HG03432 (cell line): Measurements from ENCODE around the gene GLDC.
"Not testable (repeated sequence)": the region's sequence is repeated elsewhere in the genome, so short reads cannot be mapped to it uniquely, and the experiment has no call there.

Source experiments
- ATAC-seq: cut with Tn5 transposase; IDR thresholded peaks from one replicate; pipeline ENCODE4 v1.9.1; 2021; ENCODE audit warnings: mild to moderate bottlenecking, moderate library complexity; ENCODE audit not compliant: unreplicated experiment

Gene GLDC

GRCh38 chr9:6575324-6576034, 70.0 kb downstream of the GLDC start:
- ATAC-seq, result peak; percentile 81

DNA sequence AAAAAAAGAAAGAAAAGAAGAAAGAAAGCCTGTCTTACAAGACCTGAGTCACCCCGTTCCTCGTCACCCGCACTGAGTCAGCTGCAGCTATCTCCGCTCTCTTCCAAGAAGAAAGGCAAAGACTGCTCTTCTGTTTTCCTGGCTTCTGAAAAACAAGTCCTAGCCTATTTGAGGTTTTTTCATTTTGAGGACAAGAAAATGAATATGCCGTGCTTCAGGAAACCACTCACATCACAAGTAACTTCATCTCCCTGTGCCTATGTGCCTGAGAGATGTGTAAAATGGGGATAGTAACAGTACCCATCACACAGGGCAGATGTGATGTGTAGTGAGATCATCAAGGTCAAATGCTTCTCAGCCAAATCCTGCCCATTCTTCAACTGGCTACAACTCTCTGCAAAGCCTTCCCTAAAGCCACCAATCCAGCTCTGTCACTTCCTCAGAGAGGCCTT, 78.4 kb downstream of the GLDC start:
- no peak for ATAC-seq

GRCh38 chr9:6566409-6567139, 79.0 kb downstream of the GLDC start:
- ATAC-seq, result no peak

DNA sequence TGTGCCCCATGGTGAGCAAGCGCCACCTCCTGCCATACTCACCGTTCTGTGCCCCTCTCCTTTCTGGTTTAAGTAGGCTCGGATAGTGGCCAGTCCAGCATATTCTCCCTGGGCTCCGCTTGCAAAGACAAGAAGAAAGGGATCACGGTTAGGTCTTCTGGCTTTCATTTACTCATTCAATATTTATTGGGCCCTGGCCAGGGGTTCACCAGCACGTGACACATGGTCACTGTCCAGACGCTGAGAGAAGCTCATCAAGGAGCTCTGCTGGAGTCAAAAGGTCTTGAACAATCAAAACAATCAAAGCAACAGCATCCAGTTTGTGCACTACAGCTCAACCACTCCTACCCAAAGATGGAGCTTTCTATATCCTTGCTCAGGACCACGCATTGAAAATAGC, 80.2 kb downstream of the GLDC start:
- ATAC-seq, result no peak

DNA sequence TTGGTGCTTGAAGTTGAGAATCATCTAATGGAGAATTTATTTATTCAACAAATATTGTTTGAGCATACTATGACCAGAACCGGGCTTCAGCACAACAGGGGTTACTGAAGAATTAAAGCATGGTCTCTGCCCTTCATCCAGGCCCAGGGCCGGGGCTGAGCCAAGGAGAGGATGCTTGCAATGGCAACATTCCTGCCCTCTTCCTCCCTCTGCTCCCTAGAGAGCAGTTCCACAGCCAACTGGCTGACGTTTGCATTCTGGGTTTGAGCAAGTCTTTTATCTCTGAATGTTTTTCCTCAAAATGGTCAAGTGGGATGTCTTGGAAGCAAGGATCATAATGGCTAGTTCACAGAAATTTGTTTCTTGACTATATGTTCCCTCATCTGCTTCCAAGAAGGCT, 80.7 kb downstream of the GLDC start:
- ATAC-seq, result no peak

GRCh38 chr9:6564360-6564759, 81.2 kb downstream of the GLDC start:
- ATAC-seq, result no peak

GRCh38 chr9:6562871-6563430, 82.6 kb downstream of the GLDC start:
- no peak for ATAC-seq

DNA sequence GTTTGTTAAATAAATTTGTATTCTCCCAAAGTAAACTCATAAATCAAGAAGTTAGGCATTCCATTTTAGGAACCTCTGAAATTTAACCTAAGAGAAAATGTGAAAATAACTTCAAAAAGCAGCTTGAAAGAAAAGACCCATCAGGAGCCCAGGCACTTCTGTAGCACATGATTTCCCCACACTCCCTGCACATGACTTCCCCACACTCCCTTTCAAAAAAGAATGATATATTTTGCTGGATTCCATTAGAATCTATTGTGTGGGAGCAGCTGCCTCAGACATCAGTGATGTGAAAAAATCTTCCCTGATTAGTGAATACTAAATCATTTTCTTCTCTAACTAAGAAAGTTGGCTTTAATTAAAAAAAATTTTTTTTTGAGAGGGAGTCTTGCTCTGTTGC, 83.3 kb downstream of the GLDC start:
- no peak for ATAC-seq

- ATAC-seq, result no peak
These were observed 87.5 kb downstream of the GLDC start for GRCh38 chr9:6557883-6558616.

DNA sequence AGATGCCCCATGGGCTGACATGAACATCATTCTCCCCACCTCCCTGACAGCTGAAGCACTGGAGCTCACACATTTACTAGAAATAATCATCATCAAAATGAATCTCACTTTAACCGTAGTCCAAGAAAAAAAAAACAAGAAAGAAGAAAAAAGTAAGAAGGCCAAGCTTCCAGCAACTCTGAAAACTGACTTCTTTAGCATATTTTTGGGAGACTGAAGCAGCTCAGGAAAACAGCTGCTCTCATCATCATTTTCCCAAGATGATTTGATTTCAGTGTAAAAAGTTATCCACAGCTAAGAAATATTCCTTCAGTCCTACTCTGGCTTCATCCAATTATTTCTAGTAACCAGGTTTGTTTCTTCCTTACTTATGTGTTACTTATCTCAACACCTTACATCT, 91.7 kb downstream of the GLDC start:
- no peak for ATAC-seq

- ATAC-seq, result no peak
These were observed 92.9 kb downstream of the GLDC start for GRCh38 chr9:6552498-6553121.

DNA sequence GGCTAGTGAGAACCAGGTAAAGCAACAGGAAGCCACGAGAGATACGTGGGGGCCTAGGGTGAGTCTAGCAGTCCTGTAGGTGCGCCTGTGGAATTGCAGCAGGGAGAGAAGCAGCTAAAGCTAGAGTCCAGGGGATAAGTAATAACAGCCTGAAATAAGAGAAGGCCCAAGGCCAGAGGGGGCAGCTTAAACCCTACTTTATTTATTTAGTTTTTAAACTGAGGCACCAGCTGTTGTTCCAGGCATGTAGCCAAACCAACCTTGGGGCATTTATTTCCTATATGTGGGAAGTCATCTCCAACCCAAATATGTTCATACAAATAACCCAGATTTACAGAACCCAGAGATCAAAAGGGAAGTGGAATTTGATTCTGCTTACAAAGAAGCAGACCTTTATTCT, 93.5 kb downstream of the GLDC start:
- ATAC-seq, result no peak

DNA sequence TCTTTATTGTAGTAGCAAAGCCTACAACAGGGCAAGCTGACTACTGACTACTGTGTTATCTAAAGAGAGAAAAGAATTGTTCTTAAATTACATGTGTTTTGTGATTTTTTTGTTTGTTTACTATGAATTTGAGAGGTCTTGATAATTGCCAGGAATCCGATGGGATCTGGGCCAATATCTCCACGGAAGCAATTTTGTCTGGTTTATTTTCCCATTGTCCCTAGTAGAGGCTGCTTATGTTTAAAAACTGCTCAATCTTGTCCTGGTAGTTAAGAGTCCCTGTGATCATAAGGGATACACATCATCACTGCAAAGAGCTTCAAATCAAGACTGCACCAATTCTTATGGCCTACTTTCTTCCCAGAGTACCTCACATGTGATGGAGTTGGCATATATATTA, 94.4 kb downstream of the GLDC start:
- no peak for ATAC-seq

DNA sequence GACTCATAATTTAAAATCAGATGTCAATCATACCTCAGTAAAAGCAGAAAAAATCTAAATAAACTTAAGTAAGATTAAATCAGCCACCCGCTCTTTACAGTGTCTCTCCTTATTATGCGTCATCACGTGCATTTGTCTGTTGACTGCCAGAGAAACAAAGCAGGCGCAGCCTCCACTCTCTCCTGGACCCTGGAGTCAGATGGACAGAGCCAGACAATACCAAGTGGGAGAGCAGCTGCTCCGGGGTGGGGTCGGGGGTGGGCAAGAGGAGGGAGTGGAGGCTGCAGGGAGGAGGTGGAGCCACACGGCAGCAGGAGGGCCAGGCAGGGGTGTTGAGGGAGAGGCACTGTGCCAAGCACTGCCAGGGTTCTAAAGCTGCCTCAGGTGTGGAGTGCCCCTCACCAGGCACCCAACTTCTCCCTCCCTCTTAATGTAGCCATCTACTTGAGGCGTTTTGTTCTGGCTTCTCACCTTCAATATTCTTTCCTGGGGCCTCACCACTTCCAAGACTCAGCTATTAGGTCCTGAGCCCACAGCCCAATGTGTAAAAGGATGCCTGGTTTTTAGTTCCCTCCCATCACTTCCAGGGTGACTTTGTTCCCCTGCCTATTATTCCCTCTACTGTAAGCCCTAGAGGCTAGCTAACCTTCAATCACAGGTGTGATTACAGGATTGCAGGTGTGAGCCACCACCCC, 96.3 kb downstream of the GLDC start:
- no peak for ATAC-seq

- ATAC-seq, result no peak
These were observed 100.4 kb downstream of the GLDC start for GRCh38 chr9:6545017-6545691.

GRCh38 chr9:6543204-6543603, 102.3 kb downstream of the GLDC start:
- no peak for ATAC-seq

DNA sequence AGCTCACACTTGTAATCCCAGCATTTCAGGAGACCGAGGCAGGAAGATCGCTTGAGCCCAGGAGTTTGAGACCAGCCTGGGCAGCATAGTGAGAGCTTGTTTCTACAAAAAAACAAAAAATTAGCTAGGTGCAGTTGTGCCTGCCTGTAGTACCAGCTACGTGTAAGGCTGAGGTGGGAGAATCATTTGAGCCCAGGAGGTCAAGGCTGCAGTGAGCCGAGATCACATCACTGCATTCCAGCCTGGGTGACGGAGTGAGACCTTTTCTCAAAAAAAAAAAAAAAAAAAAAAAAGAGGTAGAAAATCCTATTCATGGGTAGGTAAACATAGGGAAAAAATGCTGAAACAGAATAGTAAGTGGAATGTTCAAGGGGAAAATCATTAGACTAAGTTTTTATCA, 102.9 kb downstream of the GLDC start:
- not testable (repeated sequence) for ATAC-seq

DNA sequence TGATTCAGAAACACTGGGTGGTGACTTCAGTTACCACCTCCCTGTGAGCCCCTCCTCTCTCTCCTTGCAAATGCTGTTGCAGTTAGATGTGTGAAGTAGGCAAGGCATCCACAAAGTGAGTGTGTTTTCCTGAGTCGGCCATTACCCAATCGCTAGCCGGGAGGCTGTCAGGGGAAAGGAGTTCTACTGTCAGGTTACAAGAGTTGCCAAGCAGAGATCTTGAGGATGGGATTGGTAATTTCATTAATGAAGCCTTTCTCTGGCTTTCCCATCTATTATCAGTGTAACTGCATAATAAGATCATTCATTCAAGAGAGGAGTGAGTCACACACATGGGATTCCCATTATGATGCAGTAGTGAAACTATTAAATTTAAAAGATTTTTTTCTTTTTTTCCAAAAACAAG, 106.9 kb downstream of the GLDC start:
- ATAC-seq, result no peak

GRCh38 chr9:6535594-6535993, 109.9 kb downstream of the GLDC start:
- ATAC-seq, result no peak
